Tibial nerve (tissue), 4 donors: ENCODE results near the gene CHST13. TPM values are rescaled to one million over a fixed set of nuclear protein-coding genes. Genes with fewer than 3 reads are reported as not detected.

Source experiments
- DNase-seq, 2 donors: peaks; one replicate each; pipeline ENCODE4 v3.0.0-alpha.2; 2019; ENCODE audit warnings: low spot score in 2 of 2
- H3K27ac ChIP-seq, 4 donors: fragments of 200-600 bp; sonication (generic) in 3 of 4; one replicate each; pipeline ENCODE4 v1.5.1; 2017 to 2019; ENCODE audit warnings: mild to moderate bottlenecking in 1 of 4
- H3K27me3 ChIP-seq, 2 donors: fragments of 200-600 bp; sonication (generic) in 1 of 2; one replicate each; pipeline versions ENCODE4 v1.5.1 to v1.6.0; 2017 to 2019
- H3K36me3 ChIP-seq, 3 donors: fragments of 200-600 bp; sonication (generic); one replicate each; pipeline ENCODE4 v1.5.1; 2018 to 2019
- H3K4me1 ChIP-seq, 4 donors: fragments of 200-600 bp; sonication (generic) in 3 of 4; one replicate each; pipeline ENCODE4 v1.5.1; 2017 to 2019
- H3K4me3 ChIP-seq, 4 donors: fragments of 200-600 bp; sonication (generic) in 3 of 4; one replicate each; pipeline ENCODE4 v1.5.1; 2017 to 2019; ENCODE audit warnings: mild to moderate bottlenecking in 1 of 4, moderate library complexity in 1 of 4
- H3K9me3 ChIP-seq, 4 donors: fragments of 200-600 bp; sonication (generic) in 3 of 4; one replicate each; pipeline ENCODE4 v1.5.1; 2017 to 2019
- EP300 ChIP-seq, 2 donors: sonication (generic); formaldehyde crosslinking; IDR thresholded peaks; one replicate each; pipeline ENCODE4 v1.6.1; 2017; ENCODE audit warnings: antibody characterized with exemption in 2 of 2, mild to moderate bottlenecking in 1 of 2
- POLR2A ChIP-seq, 2 donors: fragments of 450-650 bp; IDR thresholded peaks; one replicate each; pipeline ENCODE4 v1.6.1; 2017; ENCODE audit warnings: antibody characterized with exemption in 2 of 2, mild to moderate bottlenecking in 2 of 2, moderate library complexity in 2 of 2
- WGBS, 2 donors: methylation state at CpG; one replicate each; pipeline ENCODE4 v1.1.5; 2018; 5-methylcytosine and 5-hydroxymethylcytosine counted together
- total RNA-seq, 4 donors: library from RNA; depleted of rRNA; stranded (reverse); fragments of >200 nt; gene quantifications; one replicate each; pipeline ENCODE4 v1.1.0, GENCODE V29; 2016
- TF ChIP-seq, protein P1 (sequence below), 5 experiments: fragments of 200-600 bp in 3 of 5; fragments of 450-650 bp in 2 of 5; sonication (generic) in 3 of 5; IDR thresholded peaks; one replicate each; pipeline ENCODE4 v1.5.1; 2016 to 2019; ENCODE audit warnings: antibody characterized with exemption in 5 of 5, mild to moderate bottlenecking in 3 of 5, moderate library complexity in 2 of 5

CHST13 gene
- total RNA-seq, 4 donors from 2014 or later, result 1.0 to 7.2 (median 1.1) TPM; not detected in 1

GRCh38 chr3:126517291-126517951 lies 6.5 kb upstream of the CHST13 start, which contains the start of gene UROC1:
UROC1 (minus strand) TSS chr3:126517773; CDS start chr3:126517719, 54 bp downstream.
- Histone ChIP-seq H3K9me3 (no peaks in the 10 kb centered on the region), H3K27me3 (no peaks in the 10 kb centered on the region), H3K4me1 (peaks cover 0 to 4% (median 0%) of the 10 kb centered on the region in 4 donors), H3K4me3 (no peak within 1 kb of the TSS), H3K27ac (no peak within 1 kb of the TSS), H3K36me3 (no peaks in the 10 kb centered on the region)
- no peak for DNase-seq
- TF ChIP-seq, protein P1, sequence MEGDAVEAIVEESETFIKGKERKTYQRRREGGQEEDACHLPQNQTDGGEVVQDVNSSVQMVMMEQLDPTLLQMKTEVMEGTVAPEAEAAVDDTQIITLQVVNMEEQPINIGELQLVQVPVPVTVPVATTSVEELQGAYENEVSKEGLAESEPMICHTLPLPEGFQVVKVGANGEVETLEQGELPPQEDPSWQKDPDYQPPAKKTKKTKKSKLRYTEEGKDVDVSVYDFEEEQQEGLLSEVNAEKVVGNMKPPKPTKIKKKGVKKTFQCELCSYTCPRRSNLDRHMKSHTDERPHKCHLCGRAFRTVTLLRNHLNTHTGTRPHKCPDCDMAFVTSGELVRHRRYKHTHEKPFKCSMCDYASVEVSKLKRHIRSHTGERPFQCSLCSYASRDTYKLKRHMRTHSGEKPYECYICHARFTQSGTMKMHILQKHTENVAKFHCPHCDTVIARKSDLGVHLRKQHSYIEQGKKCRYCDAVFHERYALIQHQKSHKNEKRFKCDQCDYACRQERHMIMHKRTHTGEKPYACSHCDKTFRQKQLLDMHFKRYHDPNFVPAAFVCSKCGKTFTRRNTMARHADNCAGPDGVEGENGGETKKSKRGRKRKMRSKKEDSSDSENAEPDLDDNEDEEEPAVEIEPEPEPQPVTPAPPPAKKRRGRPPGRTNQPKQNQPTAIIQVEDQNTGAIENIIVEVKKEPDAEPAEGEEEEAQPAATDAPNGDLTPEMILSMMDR (IDR thresholded peaks at IDR 0.05), result no peak
- TF ChIP-seq POLR2A (IDR thresholded peaks at IDR 0.05) (no peak), EP300 (IDR thresholded peaks at IDR 0.05) (no peak)
- 81 to 92% methylated on average over 9 to 12 of the region's 16 CpGs for WGBS, 2 donors

- Histone ChIP-seq H3K27me3 (peaks cover 0 to under 1% of the 10 kb centered on the region in 2 donors), H3K36me3 (no peaks in the 10 kb centered on the region), H3K27ac (no peak overlapping the region), H3K4me3 (no peak overlapping the region), H3K9me3 (no peaks in the 10 kb centered on the region), H3K4me1 (peaks cover 0 to 6% (median 0%) of the 10 kb centered on the region in 4 donors)
- WGBS, 2 donors, result 76 to 85% methylated on average over 12 to 15 of the region's 15 CpGs
- no peak for DNase-seq
- TF ChIP-seq EP300 (IDR thresholded peaks at IDR 0.05) (no peak), POLR2A (IDR thresholded peaks at IDR 0.05) (no peak)
- TF ChIP-seq, protein P1 (IDR thresholded peaks at IDR 0.05), result no peak
Observed at GRCh38 chr3:126517986-126518778, 5.8 kb upstream of the CHST13 start.

DNA sequence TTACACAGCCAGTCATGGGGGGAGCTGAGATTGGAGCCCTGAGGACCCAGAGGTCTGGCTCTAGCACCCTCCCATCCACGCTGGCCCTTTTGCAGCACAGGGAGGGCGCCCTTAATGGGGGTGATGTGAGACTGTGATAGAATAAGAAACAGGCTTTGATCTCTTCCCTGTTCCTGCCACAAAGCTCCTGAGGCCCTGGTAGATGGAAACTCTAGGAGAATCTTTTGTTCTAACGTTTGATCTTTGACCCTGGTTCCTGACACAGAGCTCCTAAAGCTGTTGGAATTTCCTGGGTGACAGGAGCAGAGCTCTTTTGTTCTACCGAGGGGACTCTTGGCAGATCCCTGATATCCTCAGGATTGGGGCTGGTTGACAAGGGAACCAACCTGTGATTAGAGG lies 5.2 kb upstream of the CHST13 start:
- DNase-seq, result no peak
- Histone ChIP-seq H3K4me3 (no peak overlapping the region), H3K27me3 (peaks cover 0 to 6% of the 10 kb centered on the region in 2 donors), H3K4me1 (peaks cover 0 to 10% (median 0%) of the 10 kb centered on the region in 4 donors), H3K36me3 (no peaks in the 10 kb centered on the region), H3K9me3 (no peaks in the 10 kb centered on the region), H3K27ac (no peak overlapping the region)
- 53 to 60% methylated on average over 4 of the region's 4 CpGs for WGBS, 2 donors
- TF ChIP-seq EP300 (IDR thresholded peaks at IDR 0.05) (no peak), POLR2A (IDR thresholded peaks at IDR 0.05) (no peak)
- TF ChIP-seq, protein P1 (IDR thresholded peaks at IDR 0.05), result no peak

GRCh38 chr3:126519506-126520455 lies 4.2 kb upstream of the CHST13 start:
- no peak for TF ChIP-seq EP300 (IDR thresholded peaks at IDR 0.05)
- 85 to 89% methylated on average over 10 of the region's 10 CpGs for WGBS, 2 donors
- DNase-seq, result no peak

More at GRCh38 chr3:126519506-126520455, 4.2 kb upstream of the CHST13 start:
- peaks cover 0 to 20% (median 3%) of the 10 kb centered on the region in 4 donors for H3K4me1 ChIP-seq
- H3K36me3 ChIP-seq, result no peaks in the 10 kb centered on the region
- H3K9me3 ChIP-seq, result no peaks in the 10 kb centered on the region
- no peak overlapping the region for H3K4me3 ChIP-seq
- peaks cover 0 to 14% of the 10 kb centered on the region in 2 donors for H3K27me3 ChIP-seq
- H3K27ac ChIP-seq, result no peak overlapping the region
